Keratinocyte (primary cell): ENCODE data around the gene NPM3. TPM values are rescaled to one million over a fixed set of nuclear protein-coding genes. Genes with fewer than 3 reads are reported as not detected.

ENCODE experiments used
- DNase-seq: peaks from one replicate; pipeline ENCODE4 v3.0.0-alpha.2; 2011; ENCODE audit warnings: low read depth, missing footprints, low spot score
- FAIRE-seq: peaks from 2 replicates; lab custom pipeline; 2011; peaks lifted over from hg19 to GRCh38; lab: Jason Lieb, UNC
- H2AFZ ChIP-seq: 2 replicates; pipeline ENCODE4 v1.6.0; 2012; ENCODE audit warnings: low read length, control low read depth, inconsistent platforms; ENCODE audit not compliant: control insufficient read depth
- H3K27ac ChIP-seq: 2 replicates; pipeline ENCODE4 v1.5.1; 2011; ENCODE audit warnings: low read length; ENCODE audit not compliant: control insufficient read depth, insufficient read depth
- H3K27me3 ChIP-seq: 3 replicates; pipeline ENCODE4 v1.6.0; 2011; ENCODE audit warnings: low read length; ENCODE audit not compliant: control insufficient read depth, insufficient read depth; ENCODE audit errors: extremely low read depth
- H3K36me3 ChIP-seq, 2 experiments: 2 replicates in 1 of 2; 3 replicates in 1 of 2; pipeline ENCODE4 v1.5.1; 2011; ENCODE audit warnings: low read length in 2 of 2, mild to moderate bottlenecking in 1 of 2; ENCODE audit not compliant: control insufficient read depth in 2 of 2, insufficient read depth in 2 of 2; ENCODE audit errors: extremely low read depth in 1 of 2
- H3K4me1 ChIP-seq: 3 replicates; pipeline ENCODE4 v1.5.1; 2011; ENCODE audit warnings: low read length; ENCODE audit not compliant: control insufficient read depth, insufficient read depth; ENCODE audit errors: extremely low read depth
- H3K4me2 ChIP-seq: 3 replicates; pipeline ENCODE4 v1.6.0; 2011; ENCODE audit warnings: low read depth, low read length; ENCODE audit not compliant: control insufficient read depth, insufficient read depth; ENCODE audit errors: extremely low read depth
- H3K4me3 ChIP-seq, 3 experiments: fragments of 200-600 bp in 1 of 3; sonication (generic) in 1 of 3; 2 replicates in 2 of 3; 3 replicates in 1 of 3; pipeline ENCODE4 v1.5.1; 2011 to 2016; ENCODE audit warnings: low read length in 3 of 3, mild to moderate bottlenecking in 3 of 3, control low read depth in 2 of 3, inconsistent platforms in 1 of 3, low read depth in 1 of 3, mixed read lengths in 1 of 3, mixed run types in 1 of 3, moderate library complexity in 1 of 3; ENCODE audit not compliant: control insufficient read depth in 2 of 3, insufficient read depth in 2 of 3; ENCODE audit errors: extremely low read depth in 1 of 3
- H3K79me2 ChIP-seq: 2 replicates; pipeline ENCODE4 v1.6.0; 2012; ENCODE audit warnings: low read length; ENCODE audit not compliant: control insufficient read depth, insufficient read depth
- H3K9ac ChIP-seq: 3 replicates; pipeline ENCODE4 v1.6.0; 2011; ENCODE audit warnings: low read length; ENCODE audit not compliant: control insufficient read depth, insufficient read depth; ENCODE audit errors: extremely low read depth
- H3K9me1 ChIP-seq: 3 replicates; pipeline ENCODE4 v1.6.0; 2011; ENCODE audit warnings: low read length; ENCODE audit not compliant: control insufficient read depth, insufficient read depth; ENCODE audit errors: extremely low read depth
- H3K9me3 ChIP-seq: 2 replicates; pipeline ENCODE4 v1.5.1; 2012; ENCODE audit warnings: low read depth, low read length; ENCODE audit not compliant: control insufficient read depth
- H4K20me1 ChIP-seq: 3 replicates; pipeline ENCODE4 v1.6.0; 2011; ENCODE audit warnings: low read length; ENCODE audit not compliant: control insufficient read depth, insufficient read depth; ENCODE audit errors: extremely low read depth
- CTCF ChIP-seq, 3 experiments: IDR thresholded peaks in 1 of 3; conservative IDR thresholded peaks in 1 of 3; optimal IDR thresholded peaks in 1 of 3; 2 replicates in 2 of 3; 3 replicates in 1 of 3; pipeline versions ENCODE3 to v1.5.1; 2011; ENCODE audit warnings: low read length in 3 of 3, mild to moderate bottlenecking in 3 of 3, moderate library complexity in 2 of 3, control low read depth in 1 of 3, inconsistent platforms in 1 of 3; ENCODE audit not compliant: insufficient read depth in 2 of 3; ENCODE audit errors: extremely low read depth in 1 of 3
- EZH2 ChIP-seq: IDR thresholded peaks from one replicate; pipeline ENCODE4 v1.6.1; 2012; ENCODE audit warnings: inconsistent platforms, mild to moderate bottlenecking, low read length, moderate library complexity
- dilution Hi-C: fragments of 300-500 bp; cut with MboI; formaldehyde crosslinking; loops from one replicate; pipeline ENCODE4 v1.7.0; 2020; ENCODE audit warnings: low sequenced_read_pairs; ENCODE audit not compliant: extremely low pct_ligation_motif_present
- polyA plus RNA-seq, 5 experiments: library from polyadenylated mRNA; depleted of rRNA in 3 of 5; stranded (reverse) in 3 of 5; stranded (forward) in 1 of 5; unstranded in 1 of 5; fragments of >200 nt; gene quantifications; 1 replicate in 1 of 5; 2 replicates in 3 of 5; 3 replicates in 1 of 5; pipeline versions ENCODE4 v1.2.1 to v1.2.3, GENCODE V29; 2011 to 2012; ENCODE audit warnings: missing spikeins in 2 of 5, low read depth in 1 of 5, low replicate concordance in 1 of 5

The NPM3 gene
- polyA plus RNA-seq, 1 donor (not counting 4 experiments of a cell fraction or from before 2014, with no cell fraction given) = 77.2 TPM

- peaks cover 23% of the 10 kb centered on the region for H3K27me3 ChIP-seq
- peak overlapping the region; percentile 94 for H3K4me2 ChIP-seq
- H3K4me1 ChIP-seq = peaks cover 51% of the 10 kb centered on the region
- FAIRE-seq = no peak
- H3K79me2 ChIP-seq = peaks cover 11% of the 10 kb centered on the region
- peaks cover 14 to 16% of the 10 kb centered on the region in 2 experiments for H3K36me3 ChIP-seq
- no peak for DNase-seq
- no peaks in the 10 kb centered on the region for H3K9me3 ChIP-seq
- no peak overlapping the region for H2AFZ ChIP-seq
- TF ChIP-seq CTCF (optimal IDR thresholded peaks at IDR 0.05 in 1 of 3, IDR thresholded peaks at IDR 0.05 in 1 of 3, conservative IDR thresholded peaks at IDR 0.05 in 1 of 3; ENCODE audit: extremely low read depth in 1 of 3, insufficient read depth in 2 of 3, low read length in 3 of 3) (peak; percentile 87 to 94 (median 94)), EZH2 (no peak)
- H3K9ac ChIP-seq = no peak overlapping the region
- dilution Hi-C loops = no loop called here
- no peak overlapping the region for H3K4me3 ChIP-seq
- peaks cover 18% of the 10 kb centered on the region for H4K20me1 ChIP-seq
- no peak overlapping the region for H3K27ac ChIP-seq
- H3K9me1 ChIP-seq = no peaks in the 10 kb centered on the region
Observed at GRCh38 chr10:101780818-101781654, 2.2 kb downstream of the NPM3 start.

- H3K9me1 ChIP-seq = no peaks in the 10 kb centered on the region
- H3K4me1 ChIP-seq = peaks cover 51% of the 10 kb centered on the region
- DNase-seq (no peak), FAIRE-seq (no peak)
- peaks cover 26% of the 10 kb centered on the region for H3K27me3 ChIP-seq
- peak overlapping the region; percentile 78 for H3K4me2 ChIP-seq
- TF ChIP-seq EZH2 (no peak), CTCF (optimal IDR thresholded peaks at IDR 0.05 in 1 of 3, IDR thresholded peaks at IDR 0.05 in 1 of 3, conservative IDR thresholded peaks at IDR 0.05 in 1 of 3; ENCODE audit: extremely low read depth in 1 of 3, insufficient read depth in 2 of 3, low read length in 3 of 3) (no peak)
- peaks cover 18% of the 10 kb centered on the region for H4K20me1 ChIP-seq
- dilution Hi-C loops = no loop called here
- peaks cover 10% of the 10 kb centered on the region in 2 experiments for H3K36me3 ChIP-seq
- H3K9ac ChIP-seq = no peak overlapping the region
- H3K27ac ChIP-seq = no peak overlapping the region
- no peak overlapping the region for H2AFZ ChIP-seq
- H3K4me3 ChIP-seq = peak overlapping the region in 1 of 3 experiments; percentile 43
- H3K79me2 ChIP-seq = peaks cover 11% of the 10 kb centered on the region
- no peaks in the 10 kb centered on the region for H3K9me3 ChIP-seq
Observed at GRCh38 chr10:101780187-101780817, 2.9 kb downstream of the NPM3 start.
